SK-N-SH (cell line): ENCODE measurements around the gene CARD18. TPM values are rescaled to one million over a fixed set of nuclear protein-coding genes. Genes with fewer than 3 reads are reported as not detected.
"Not testable (repeated sequence)": the region's sequence is repeated elsewhere in the genome, so short reads cannot be mapped to it uniquely, and the experiment has no call there.

Experiments used
- CTCF ChIA-PET: fragments of 300-600, 350-600 bp; formaldehyde crosslinking; extraction: SDS; loops from one replicate; lab custom pipeline; 2021; lab: Yijun Ruan, JAX
- POLR2A ChIA-PET: fragments of 350-600 bp; sonication (Branson Sonifier 250); formaldehyde crosslinking; extraction: SDS; loops from one replicate; lab custom pipeline; 2020; ENCODE audit warnings: antibody characterized with exemption, inconsistent platforms; lab: Yijun Ruan, JAX
- DNase-seq: peaks from one replicate; pipeline ENCODE4 v3.0.0; 2012
- H2AFZ ChIP-seq: fragments of 200-600 bp; sonication (generic); 2 replicates; pipeline ENCODE4 v1.8.1; 2016; ENCODE audit warnings: antibody characterized with exemption, mild to moderate bottlenecking, low read depth
- H3F3A ChIP-seq: fragments of 200-600 bp; sonication (generic); replicated peaks from 2 replicates; pipeline ENCODE3; 2016; ENCODE audit warnings: antibody characterized with exemption, mild to moderate bottlenecking; ENCODE audit not compliant: insufficient read depth
- H3K27ac ChIP-seq, 2 experiments: fragments of 200-500 bp in 1 of 2; fragments of 200-600 bp in 1 of 2; sonication (Bioruptor generic) in 1 of 2; sonication (generic), shearing (Covaris generic) in 1 of 2; 2 replicates each; pipeline versions ENCODE4 v1.5.1 to v1.6.1; 2014 to 2016; ENCODE audit warnings: low read depth in 2 of 2, inconsistent platforms in 1 of 2, low read length in 1 of 2, mild to moderate bottlenecking in 1 of 2, mixed read lengths in 1 of 2
- H3K27me3 ChIP-seq: fragments of 200-600 bp; sonication (generic), shearing (Covaris generic); 2 replicates; pipeline ENCODE4 v1.6.1; 2016; ENCODE audit warnings: mixed run types; ENCODE audit not compliant: insufficient read depth
- H3K36me3 ChIP-seq, 2 experiments: fragments of 200-500 bp in 1 of 2; fragments of 200-600 bp in 1 of 2; sonication (Bioruptor generic) in 1 of 2; sonication (generic) in 1 of 2; replicated peaks in 1 of 2; 2 replicates each; pipeline versions ENCODE3 to v1.5.1; 2014 to 2016; ENCODE audit warnings: low read length in 1 of 2, mild to moderate bottlenecking in 1 of 2; ENCODE audit not compliant: insufficient read depth in 2 of 2, control insufficient read depth in 1 of 2
- H3K4me1 ChIP-seq, 2 experiments: fragments of 200-500 bp in 1 of 2; fragments of 200-600 bp in 1 of 2; sonication (Bioruptor generic) in 1 of 2; sonication (generic), shearing (Covaris generic) in 1 of 2; 2 replicates each; pipeline versions ENCODE4 v1.5.1 to v1.6.1; 2014 to 2016; ENCODE audit warnings: low read depth in 1 of 2, low read length in 1 of 2, mixed run types in 1 of 2; ENCODE audit not compliant: insufficient read depth in 2 of 2, control insufficient read depth in 1 of 2
- H3K4me2 ChIP-seq: fragments of 200-600 bp; sonication (generic), shearing (Covaris generic); 2 replicates; pipeline ENCODE4 v1.6.1; 2017; ENCODE audit warnings: mixed run types
- H3K4me3 ChIP-seq, 2 experiments: fragments of 200-500 bp in 1 of 2; fragments of 200-600 bp in 1 of 2; sonication (Bioruptor generic) in 1 of 2; sonication (generic), shearing (Covaris generic) in 1 of 2; 2 replicates each; pipeline versions ENCODE4 v1.5.1 to v1.8.1; 2014 to 2016; ENCODE audit warnings: low read depth in 2 of 2, inconsistent platforms in 1 of 2, low read length in 1 of 2, mild to moderate bottlenecking in 1 of 2, mixed read lengths in 1 of 2, moderate library complexity in 1 of 2
- H3K79me2 ChIP-seq: fragments of 200-600 bp; sonication (generic); 2 replicates; pipeline ENCODE4 v1.8.1; 2017; ENCODE audit warnings: mild to moderate bottlenecking; ENCODE audit not compliant: insufficient read depth
- H3K9ac ChIP-seq: fragments of 200-600 bp; sonication (generic); 2 replicates; pipeline ENCODE4 v1.6.1; 2017; ENCODE audit warnings: mixed run types
- H3K9me2 ChIP-seq: fragments of 200-600 bp; sonication (generic); 2 replicates; pipeline ENCODE4 v1.6.1; 2017; ENCODE audit warnings: mixed run types
- H3K9me3 ChIP-seq: fragments of 200-600 bp; sonication (generic); 2 replicates; pipeline ENCODE4 v1.6.1; 2017; ENCODE audit warnings: mixed run types, mild to moderate bottlenecking, moderate library complexity
- H4K20me1 ChIP-seq: fragments of 200-600 bp; sonication (generic); 2 replicates; pipeline ENCODE4 v1.6.1; 2017; ENCODE audit warnings: mild to moderate bottlenecking, mixed run types; ENCODE audit not compliant: insufficient read depth
- EZH2phosphoT487 ChIP-seq: fragments of 200-600 bp; sonication (generic); IDR thresholded peaks from 2 replicates; pipeline ENCODE4 v1.6.1; 2017; ENCODE audit warnings: low read depth, mixed run types, mild to moderate bottlenecking, antibody characterized with exemption, moderate library complexity, borderline replicate concordance
- MAX ChIP-seq: IDR thresholded peaks from 2 replicates; pipeline ENCODE4 v1.4.0; 2012; ENCODE audit warnings: low read depth
- MEF2A ChIP-seq: IDR thresholded peaks from 2 replicates; pipeline ENCODE4 v1.4.0; 2012; ENCODE audit warnings: low read depth, borderline replicate concordance
- RAD21 ChIP-seq: IDR thresholded peaks from 2 replicates; pipeline ENCODE4 v1.6.1; 2012; ENCODE audit warnings: mild to moderate bottlenecking, low read length
- RCOR1 ChIP-seq: fragments of 150-350 bp; IDR thresholded peaks from 2 replicates; pipeline ENCODE4 v1.6.1; 2017; ENCODE audit warnings: antibody characterized with exemption, low read length
- REST ChIP-seq: IDR thresholded peaks from 2 replicates; pipeline ENCODE4 v1.6.1; 2012; ENCODE audit warnings: mild to moderate bottlenecking, low read depth, low read length, moderate library complexity
- RXRA ChIP-seq: IDR thresholded peaks from 2 replicates; pipeline ENCODE4 v1.4.0; 2012; ENCODE audit warnings: low read depth, mild to moderate bottlenecking, borderline replicate concordance
- USF1 ChIP-seq: IDR thresholded peaks from 2 replicates; pipeline ENCODE4 v1.4.0; 2012; ENCODE audit warnings: low read depth, borderline replicate concordance
- USF2 ChIP-seq: fragments of 150-350 bp; IDR thresholded peaks from 2 replicates; pipeline ENCODE4 v1.6.1; 2017; ENCODE audit warnings: antibody characterized with exemption, low read length, low read depth, borderline replicate concordance
- YY1 ChIP-seq: IDR thresholded peaks from 2 replicates; pipeline ENCODE4 v1.4.0; 2012; ENCODE audit warnings: low read depth, mild to moderate bottlenecking
- WGBS: methylation state at CpG from one replicate; pipeline ENCODE4 v1.1.6; 2017; ENCODE audit warnings: low lambda C conversion rate; 5-methylcytosine and 5-hydroxymethylcytosine counted together
- polyA plus RNA-seq, 3 experiments: library from polyadenylated mRNA; depleted of rRNA; stranded (reverse); fragments of >200 nt; gene quantifications; 2 replicates each; pipeline ENCODE4 v1.2.3, GENCODE V29; 2012

The CARD18 gene
- polyA plus RNA-seq, 1 of the 3 experiments (the other 2 are of a cell fraction): not detected

- Histone ChIP-seq H3K4me1 (no peaks in the 10 kb centered on the region), H3K9ac (no peak overlapping the region), H3K27ac (no peak overlapping the region), H3K4me2 (no peak overlapping the region), H4K20me1 (no peaks in the 10 kb centered on the region), H3K4me3 (no peak overlapping the region), H3F3A (no peaks in the 10 kb centered on the region), H3K79me2 (no peaks in the 10 kb centered on the region), H3K9me3 (no peaks in the 10 kb centered on the region), H3K36me3 (no peaks in the 10 kb centered on the region), H2AFZ (no peak overlapping the region), H3K27me3 (no peaks in the 10 kb centered on the region), H3K9me2 (no peaks in the 10 kb centered on the region)
- ChIA-PET POLR2A (no interaction called here), CTCF (no interaction called here)
- TF ChIP-seq RAD21: no peak
- no peak for TF ChIP-seq MAX
- no peak for TF ChIP-seq USF2
- no peak for TF ChIP-seq YY1
- TF ChIP-seq RXRA: no peak
- TF ChIP-seq EZH2phosphoT487: no peak
- no peak for TF ChIP-seq MEF2A
- no peak for TF ChIP-seq REST
- no peak for TF ChIP-seq USF1
- TF ChIP-seq RCOR1: no peak
- DNase-seq: no peak
Measured at GRCh38 chr11:105103336-105103735, 36.2 kb downstream of the CARD18 start.

- CTCF ChIA-PET, H3K36me3 ChIP-seq, H3K4me3 ChIP-seq, H3K9me2 ChIP-seq, H3K79me2 ChIP-seq, H4K20me1 ChIP-seq, H3K4me2 ChIP-seq, POLR2A ChIA-PET, H3K4me1 ChIP-seq, H3K9me3 ChIP-seq, H2AFZ ChIP-seq, H3K9ac ChIP-seq, H3K27ac ChIP-seq, H3F3A ChIP-seq, DNase-seq, H3K27me3 ChIP-seq: not testable (repeated sequence)
- WGBS: 52% methylated on average over 2 of the region's 3 CpGs
Measured at GRCh38 chr11:105102079-105102581, 37.4 kb downstream of the CARD18 start.
